HG03060 (cell line): ENCODE data around the gene KCNJ9.

Experiments
- ATAC-seq: cut with Tn5 transposase; IDR thresholded peaks from one replicate; pipeline ENCODE4 v1.9.1; 2021; ENCODE audit warnings: low read depth, moderate number of reproducible peaks; ENCODE audit not compliant: unreplicated experiment

Gene KCNJ9

DNA sequence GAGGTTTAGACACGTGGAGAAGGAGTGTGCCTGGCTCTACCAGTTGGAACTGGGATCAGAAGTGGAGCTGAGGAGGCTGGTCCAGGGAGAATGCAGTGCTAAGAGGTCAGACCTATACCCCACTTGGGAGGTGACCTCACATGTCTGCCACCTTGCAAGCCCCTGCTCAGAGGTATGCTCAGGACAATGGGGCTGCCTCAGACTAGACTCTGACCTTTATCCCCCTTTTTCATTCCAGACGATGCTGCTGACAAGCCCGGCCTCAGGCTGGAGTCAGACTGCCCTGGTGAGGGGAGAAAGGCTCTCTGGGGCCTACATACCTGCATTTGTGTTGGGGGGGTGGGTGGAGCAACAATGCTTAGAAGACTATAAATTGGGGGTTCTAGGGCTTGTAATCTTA is 16.6 kb upstream of the KCNJ9 start:
- ATAC-seq: no peak

DNA sequence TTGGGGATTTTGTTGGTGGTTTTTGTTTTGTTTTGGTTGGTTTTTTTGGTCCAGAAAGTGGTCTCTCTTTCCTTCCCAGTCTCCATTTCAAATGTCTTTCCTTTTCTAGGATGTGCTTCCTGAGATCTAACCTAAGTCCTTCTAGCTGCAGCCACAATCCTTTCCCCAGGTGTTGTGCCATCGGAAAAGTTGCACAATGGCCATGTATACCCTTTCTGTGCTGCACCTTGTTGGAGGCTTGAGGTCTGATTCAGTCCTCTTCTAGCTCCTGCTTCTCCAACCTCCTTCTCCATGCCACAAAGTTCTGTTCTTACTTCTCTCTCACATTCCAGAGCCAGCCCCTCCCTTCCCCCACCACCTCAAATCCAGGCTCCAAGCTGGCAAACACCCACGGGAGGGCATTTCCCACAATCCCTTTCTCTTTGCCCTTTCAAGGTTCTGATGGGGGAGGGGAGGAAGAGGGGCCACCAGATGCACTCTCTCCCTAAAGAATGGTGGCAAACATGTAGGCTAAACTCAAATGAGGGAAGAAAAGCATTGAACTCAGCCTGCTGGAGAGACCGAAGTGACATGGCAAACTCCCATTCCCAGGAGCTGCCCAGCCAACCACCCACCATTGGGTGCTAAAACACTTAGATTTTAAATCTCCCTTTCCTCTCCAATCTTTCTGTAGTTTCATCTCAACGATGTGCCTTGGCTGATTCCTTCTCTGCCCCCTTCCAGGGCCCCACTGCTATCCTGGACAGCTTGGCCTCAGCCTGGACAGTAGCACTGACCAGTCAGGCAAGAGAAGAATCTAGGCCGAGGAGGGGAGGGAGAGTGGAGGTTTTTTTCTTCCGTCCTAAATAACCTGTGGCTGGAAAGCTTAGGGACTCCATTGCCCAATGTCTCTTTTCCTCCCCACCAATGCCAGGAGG is 14.3 kb upstream of the KCNJ9 start:
- ATAC-seq: no peak

DNA sequence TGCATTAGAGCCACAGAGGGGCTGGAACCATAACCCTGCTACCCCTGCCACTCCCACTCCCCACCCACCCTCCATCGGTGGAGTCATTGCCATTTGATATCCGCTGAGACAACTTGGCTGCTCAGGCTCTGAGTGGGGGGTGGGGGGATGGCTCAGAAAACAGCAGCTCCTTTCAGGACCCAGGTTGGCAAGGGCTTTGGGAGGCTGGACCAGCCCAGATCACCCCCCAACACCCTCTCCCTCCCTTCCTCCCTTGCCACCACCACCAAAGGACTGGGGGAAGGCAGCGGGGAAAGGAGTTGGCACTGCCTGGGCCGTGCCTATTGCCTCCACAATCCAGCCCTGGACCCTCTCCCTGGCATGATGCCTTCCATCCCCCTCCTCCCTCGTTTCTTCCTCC is 13.1 kb upstream of the KCNJ9 start:
- no peak for ATAC-seq

DNA sequence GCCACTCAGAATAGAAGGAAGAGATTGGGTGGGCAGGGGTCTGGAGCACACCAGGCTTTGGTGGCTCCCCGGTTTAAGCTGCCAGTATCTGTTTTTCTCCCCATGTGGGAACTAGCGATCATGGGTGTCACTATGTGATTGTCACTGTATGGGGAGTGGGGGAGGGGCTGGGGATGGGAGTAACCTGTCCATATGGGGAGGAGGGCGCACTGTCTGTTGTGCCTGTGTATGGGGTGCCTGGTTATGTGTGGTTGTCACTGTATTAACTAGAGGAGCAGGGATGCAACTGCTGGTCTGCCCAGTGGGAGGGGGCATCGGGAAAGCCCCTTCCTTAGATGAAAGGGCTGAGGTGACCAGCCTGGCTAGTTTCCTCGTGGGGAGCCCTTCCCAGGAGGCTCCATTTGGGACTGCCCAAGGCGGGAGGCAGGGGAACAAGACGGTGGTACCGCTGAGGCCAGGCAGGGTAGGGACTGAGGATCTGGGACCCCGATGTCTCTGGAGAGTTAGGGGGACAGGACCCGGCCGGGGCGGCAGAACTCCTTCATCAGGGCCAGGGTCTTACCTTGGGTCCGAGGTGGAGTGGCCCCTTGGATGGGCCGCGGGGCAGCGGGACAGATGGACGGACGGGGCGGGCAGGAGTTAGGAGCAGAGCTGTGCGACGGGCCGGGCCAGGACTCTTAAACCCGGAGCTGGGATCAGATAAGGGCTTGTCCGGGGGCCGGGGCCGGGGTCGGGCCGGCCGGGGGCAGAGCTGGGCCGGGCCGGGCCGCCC is 11.7 kb upstream of the KCNJ9 start, which contains the start of gene KCNJ10:
TSS of gene KCNJ10 (minus strand) at position 701 of the 772 bp plus-strand sequence. CDS start 27,628 bp downstream, outside the sequence.
- no peak for ATAC-seq

GRCh38 chr1:160070243-160071163 is 10.8 kb upstream of the KCNJ9 start:
- ATAC-seq: no peak

DNA sequence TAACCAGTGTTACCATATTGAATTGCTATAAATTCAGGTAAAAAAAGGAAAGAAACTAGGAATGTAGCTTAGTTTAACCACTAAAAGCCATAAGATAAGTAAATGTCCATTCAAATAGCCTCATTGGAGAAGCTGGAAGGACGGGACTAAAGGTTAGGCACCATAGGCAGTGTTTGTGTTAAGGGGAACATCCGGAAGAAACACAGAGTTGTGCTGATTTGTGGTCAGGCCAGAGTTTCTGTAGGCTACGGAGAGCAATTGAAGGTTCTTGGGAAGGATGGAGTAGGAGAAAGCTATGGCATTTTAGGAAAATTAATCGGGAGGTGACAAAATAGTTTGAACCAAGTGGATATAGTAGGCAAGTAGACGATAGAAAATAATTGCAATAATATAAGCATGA is 10.0 kb upstream of the KCNJ9 start:
- no peak for ATAC-seq

GRCh38 chr1:160074865-160075264 is 6.5 kb upstream of the KCNJ9 start:
- no peak for ATAC-seq

DNA sequence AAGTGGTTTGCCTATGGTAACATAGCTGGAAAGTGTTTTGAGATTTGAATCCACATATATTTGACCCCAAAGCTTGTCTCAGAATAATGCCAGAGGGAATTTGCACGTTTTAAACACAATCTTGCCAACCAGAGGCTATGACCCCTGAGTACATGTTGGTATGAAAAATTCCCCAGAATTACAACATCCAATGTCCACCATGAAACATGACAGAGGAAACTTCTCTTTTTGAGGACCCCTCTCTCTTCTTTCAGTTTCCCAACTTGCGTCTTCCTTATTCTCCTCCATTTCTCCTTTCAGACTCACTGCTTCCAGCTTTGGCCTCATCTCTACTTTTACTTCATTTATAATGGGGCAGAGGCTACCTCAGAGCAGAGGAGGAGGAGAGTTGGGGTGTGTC is 5.5 kb upstream of the KCNJ9 start:
- ATAC-seq: no peak

DNA sequence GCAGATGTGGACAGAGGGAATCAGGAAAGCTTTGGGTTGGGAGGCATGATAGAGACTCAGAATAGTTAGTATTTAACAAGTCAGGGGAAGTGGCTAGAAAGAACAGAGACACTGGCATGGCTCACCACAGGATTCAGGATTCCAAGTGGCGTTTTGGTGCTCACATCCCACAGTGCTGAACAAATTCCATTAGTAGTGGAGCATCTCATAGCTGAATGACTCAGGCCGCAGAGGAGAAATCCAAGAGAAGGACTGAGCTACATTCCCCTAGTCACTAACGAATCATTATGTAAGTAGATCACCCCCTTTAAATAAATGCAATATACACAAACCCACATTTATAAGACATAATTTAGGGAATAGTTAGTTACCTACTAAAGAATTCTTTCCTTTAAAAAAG is 5.0 kb upstream of the KCNJ9 start:
- no peak for ATAC-seq

- no peak for ATAC-seq
Observed at GRCh38 chr1:160077486-160077885, 3.9 kb upstream of the KCNJ9 start.

GRCh38 chr1:160078512-160079195 is 2.7 kb upstream of the KCNJ9 start:
- ATAC-seq: no peak

DNA sequence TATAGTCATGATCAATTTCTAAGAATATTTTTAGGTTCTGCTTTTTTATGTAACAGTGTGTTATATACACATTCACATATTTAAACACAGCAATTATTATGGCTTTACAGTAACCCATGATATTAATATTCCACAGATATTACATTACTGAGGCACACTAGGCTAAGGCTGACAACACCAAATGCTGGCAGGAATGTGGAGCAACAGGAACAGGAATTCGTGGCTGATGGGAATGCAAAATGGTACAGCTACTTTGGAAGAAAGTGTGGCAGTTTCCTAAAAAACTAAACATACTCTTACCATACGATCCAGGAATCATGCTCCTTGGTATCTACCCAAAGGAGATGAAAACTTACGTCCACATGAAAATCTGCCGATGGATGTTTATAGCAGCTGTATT is 1.9 kb upstream of the KCNJ9 start:
- ATAC-seq: no peak

DNA sequence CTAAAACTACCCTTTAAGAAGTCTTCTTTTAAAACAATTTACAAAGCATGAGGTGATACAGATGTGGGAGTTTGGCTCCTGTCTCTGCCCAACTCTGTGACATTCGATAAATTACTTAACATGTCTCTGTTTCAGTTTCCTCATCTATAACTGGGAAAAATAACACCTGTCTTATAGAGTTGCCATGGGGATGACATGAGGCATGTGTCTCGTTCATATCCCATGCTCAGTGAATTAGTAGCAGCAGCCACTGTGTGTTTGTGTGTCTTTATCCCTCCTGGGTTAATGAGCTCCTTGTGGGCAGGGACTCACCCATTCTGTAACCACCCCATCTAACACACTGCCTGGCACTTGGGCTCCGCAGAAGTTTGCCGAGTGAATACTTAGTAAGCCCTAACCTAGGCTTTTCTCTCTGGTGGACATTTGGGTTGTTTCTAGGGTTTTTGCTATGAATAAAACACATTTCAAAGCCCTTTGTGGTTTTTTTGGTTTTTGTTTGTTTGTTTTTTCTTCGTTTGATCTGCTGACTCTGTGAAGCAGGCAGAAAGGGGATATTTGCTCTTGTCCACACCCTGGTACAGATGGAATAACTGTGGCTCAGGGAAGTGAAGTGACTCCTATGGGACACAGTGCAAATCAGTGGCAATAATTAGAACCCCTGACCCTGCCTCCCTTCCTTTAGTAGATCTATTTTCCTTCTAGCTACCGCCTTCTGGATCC is 797 bp upstream of the KCNJ9 start:
- no peak for ATAC-seq

DNA sequence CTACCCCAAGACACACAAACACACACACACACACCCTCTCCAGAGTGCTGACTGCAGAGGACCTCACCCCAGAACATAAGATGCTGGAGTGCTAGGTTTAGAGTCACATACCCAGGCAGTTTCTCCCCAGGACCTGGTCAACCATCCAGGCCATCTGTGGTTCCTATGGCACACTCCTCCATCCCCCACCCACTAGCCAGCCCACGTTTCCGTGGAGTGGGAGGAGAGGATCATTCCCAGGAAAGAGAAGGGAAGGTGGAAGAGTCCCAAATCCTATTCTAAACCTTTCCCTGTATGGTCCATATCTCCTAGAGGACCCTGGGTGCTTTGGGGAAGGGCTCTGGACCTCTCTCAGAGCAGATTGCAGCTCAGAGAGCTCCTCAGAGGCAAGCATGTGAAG is 1.1 kb downstream of the KCNJ9 start:
- ATAC-seq: no peak

GRCh38 chr1:160082926-160083325 is 1.6 kb downstream of the KCNJ9 start:
- ATAC-seq: no peak

DNA sequence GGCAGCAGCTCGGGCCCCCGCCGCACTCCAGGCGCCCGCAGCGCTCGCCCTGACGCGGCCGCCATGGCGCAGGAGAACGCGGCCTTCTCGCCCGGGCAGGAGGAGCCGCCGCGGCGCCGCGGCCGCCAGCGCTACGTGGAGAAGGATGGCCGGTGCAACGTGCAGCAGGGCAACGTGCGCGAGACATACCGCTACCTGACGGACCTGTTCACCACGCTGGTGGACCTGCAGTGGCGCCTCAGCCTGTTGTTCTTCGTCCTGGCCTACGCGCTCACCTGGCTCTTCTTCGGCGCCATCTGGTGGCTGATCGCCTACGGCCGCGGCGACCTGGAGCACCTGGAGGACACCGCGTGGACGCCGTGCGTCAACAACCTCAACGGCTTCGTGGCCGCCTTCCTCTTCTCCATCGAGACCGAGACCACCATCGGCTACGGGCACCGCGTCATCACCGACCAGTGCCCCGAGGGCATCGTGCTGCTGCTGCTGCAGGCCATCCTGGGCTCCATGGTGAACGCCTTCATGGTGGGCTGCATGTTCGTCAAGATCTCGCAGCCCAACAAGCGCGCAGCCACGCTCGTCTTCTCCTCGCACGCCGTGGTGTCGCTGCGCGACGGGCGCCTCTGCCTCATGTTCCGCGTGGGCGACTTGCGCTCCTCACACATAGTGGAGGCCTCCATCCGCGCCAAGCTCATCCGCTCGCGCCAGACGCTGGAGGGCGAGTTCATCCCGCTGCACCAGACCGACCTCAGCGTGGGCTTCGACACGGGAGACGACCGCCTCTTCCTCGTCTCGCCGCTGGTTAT is 2.8 kb downstream of the KCNJ9 start:
- ATAC-seq: no peak

GRCh38 chr1:160084771-160085321 is 3.5 kb downstream of the KCNJ9 start:
- no peak for ATAC-seq
